ENCODE data around the gene SCN8A. TPM values are rescaled to one million over a fixed set of nuclear protein-coding genes. Genes with fewer than 3 reads are reported as not detected.

SCN8A gene
- polyA plus RNA-seq, 5 donors, result 1.1 to 1.4 (median 1.4) TPM

DNA sequence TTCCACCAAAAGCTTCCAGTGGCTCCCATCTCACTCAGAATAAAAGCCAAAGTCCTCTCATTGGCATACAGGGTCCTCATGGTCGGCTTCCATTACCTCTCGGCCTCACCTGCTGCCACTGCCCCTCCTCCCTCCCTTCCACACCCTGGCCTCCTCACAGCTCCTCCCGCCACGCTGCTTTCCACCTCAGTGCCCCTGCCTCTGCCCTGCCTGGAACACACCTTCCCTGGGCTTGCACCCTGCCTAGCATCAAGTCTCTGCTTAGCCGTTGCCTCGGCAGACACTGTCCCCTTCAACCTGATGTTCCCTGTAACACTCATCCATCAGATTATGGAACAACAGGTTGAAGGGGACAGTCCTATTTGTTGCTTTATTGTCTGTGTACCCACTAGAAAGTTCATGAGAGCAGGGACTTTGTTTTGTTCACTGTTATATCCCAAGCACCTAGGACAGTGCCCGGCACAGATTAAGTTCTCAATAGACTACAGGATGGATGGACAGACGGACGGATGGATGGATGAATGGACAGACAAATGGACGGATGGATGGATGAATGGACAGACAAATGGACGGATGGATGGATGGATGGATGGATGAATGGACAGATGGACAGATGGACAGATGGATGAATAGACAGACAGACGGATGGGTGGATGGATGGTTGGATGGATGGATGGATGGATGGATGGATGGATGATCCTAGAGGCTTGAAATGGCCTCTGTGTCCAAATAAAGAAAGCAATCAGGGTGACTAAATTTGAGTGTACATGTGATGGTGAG is 242.6 kb downstream of the SCN8A start:
- DNase-seq, result no peak

DNA sequence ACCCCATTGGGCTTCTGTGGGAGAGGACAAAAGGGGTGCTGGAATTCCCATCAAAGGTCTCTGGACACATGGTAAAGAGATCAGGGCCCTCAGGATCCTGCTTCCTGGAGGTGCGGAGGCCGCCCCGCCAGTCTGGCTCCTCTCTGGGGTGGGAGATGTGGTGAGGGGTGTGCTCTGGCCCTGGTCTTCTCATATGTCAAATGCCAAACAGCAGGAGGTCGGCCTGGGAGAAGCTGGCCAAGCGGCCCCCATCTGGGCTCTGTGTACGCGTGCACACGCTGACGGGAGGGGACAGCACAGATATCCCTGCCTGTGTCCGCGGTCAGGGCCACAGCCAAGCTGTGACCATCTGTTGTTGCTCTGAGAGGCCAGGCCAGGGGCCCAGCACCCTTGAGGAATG is 243.4 kb downstream of the SCN8A start:
- DNase-seq, result no peak

DNA sequence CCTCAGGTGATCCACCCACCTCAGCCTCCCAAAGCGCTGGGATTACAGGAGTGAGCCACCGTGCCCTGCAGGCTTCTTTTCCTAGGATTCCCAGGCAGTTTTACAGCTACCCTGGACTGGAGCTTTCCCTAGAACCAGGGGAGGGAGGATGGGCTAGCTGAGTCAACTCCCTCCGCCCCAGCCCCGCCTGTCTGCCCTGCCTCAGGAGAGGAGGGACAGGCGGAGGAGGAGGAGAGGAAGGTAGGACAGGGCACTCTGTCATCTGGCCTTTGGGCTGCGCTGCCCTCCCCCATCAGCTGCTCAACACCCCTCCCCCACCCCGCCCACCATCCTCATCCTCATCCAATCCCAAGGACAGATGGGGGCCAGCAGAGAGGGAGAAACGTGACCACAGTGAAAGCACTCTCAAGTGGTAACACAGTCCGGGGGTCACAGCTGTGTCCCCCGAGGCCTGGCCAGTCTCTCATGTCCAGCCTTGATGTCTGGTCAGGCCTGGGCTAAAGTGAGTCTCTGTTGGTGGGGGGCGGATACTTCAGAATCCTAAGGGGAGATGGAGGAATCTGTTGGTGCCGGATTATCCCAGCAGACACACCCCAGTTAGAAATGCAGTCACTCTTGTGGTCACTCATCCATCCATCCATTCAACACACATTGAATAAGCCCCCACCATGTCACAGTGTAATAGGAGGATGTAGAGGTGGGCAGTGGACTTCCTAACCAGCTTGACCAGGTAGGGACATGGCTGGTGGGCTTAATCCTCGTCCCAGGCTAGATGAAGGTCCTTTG is 245.2 kb downstream of the SCN8A start:
- DNase-seq, result no peak

DNA sequence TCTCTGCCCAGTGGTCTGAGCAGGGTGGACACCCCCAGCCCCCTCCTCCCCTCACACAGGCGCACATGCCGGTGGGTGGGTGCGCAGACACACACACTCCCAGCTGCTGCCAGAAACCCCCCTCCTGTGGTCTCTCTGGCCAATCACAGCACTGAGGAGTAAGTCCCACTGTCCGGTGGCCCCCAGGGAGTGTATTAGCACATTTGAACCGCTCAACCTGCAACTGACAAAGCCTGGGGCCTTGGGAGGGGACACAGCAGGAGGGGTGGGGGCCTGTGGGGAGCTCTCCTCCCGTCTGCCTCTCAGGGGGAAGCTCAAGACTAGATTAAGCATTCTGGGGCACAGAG is 245.8 kb downstream of the SCN8A start:
- DNase-seq, result no peak

DNA sequence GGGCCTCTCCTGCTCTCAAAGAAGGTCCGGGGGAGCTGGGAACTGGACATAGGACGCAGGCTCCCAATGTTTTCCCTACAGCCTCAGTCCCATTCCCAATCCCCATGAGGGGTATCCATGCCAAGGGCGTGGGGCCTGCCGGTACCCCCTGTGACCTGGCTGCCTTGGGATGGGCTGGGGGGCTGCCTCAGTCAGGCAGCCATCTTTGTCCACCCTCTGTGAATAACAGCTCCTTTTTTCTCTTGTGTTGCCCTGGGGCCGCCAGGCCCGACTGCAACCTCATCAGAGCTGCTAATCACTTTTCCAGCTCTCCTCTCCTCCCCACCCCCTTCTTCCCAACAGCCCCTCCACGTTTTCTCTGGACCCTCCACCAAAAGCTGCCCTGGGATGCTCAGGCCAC is 246.3 kb downstream of the SCN8A start:
- no peak for DNase-seq

DNA sequence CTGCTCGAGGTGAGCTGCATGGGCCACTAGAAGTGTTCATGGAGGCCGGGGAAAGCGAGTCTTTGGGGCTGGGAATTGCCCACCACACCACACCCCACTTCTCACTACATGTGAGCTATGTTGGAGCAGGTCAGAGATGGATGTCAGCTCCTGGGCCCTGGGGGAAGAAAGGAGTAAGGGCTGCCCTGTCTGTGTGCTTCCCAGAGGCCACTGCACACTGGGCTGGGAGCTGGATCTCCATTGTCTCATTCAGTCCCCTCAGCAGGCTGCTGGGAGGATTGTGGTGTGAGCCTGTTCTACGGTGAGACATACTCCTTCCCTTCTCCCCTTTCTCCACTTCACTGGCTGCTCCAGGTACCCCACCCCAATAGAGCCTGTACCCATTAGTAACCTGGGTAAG is 247.0 kb downstream of the SCN8A start:
- DNase-seq, result no peak

DNA sequence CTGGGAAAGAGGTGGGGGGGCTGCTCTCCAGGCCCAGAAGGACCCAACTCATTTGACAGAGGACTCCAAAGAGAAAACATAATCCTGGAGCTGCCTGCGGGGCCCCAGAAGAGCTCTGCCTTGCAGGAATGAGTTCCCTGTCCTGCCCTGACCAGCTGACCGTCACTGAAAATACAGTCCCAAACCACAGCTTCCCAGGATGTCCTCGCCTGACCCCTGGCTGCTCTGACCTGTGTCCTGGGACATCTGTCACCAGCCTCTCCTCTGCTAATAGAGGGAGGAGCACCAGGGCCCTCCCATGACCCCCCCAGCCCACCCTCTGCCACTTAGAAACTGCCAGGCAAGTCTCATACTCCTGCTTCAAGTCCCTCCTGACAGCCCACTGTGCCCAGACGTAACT is 247.7 kb downstream of the SCN8A start:
- DNase-seq, result no peak

DNA sequence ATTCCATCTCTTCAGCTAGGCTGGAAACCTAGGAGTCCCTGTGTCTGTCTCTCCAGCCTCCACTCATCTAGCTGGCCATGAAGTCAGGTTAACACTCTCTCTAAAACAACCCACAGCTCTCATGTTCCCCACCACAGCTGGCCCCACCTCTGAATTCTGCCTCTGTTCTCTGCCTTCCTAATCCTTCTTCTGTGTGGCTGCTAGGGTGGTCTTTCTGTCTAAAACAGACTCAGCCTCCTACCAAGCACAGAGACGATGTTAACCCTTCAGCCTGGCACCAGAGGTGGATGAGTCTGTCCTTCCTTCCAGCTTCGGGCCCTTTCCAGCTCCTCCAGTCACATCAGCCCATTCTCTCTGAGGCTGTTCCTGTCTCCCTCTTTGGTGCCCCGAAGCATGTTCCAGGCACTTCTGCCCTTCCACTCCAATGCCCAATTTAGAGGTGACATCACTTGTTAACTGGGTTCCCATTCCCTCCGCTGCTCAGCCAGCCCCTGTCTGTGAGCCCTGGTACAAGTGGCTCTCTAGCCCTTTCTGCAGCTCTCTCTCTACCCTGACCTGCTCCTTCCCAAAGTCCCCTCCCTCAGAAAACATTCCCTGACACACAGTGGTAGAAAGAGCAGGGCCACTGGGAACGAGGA is 248.4 kb downstream of the SCN8A start:
- DNase-seq, result no peak

DNA sequence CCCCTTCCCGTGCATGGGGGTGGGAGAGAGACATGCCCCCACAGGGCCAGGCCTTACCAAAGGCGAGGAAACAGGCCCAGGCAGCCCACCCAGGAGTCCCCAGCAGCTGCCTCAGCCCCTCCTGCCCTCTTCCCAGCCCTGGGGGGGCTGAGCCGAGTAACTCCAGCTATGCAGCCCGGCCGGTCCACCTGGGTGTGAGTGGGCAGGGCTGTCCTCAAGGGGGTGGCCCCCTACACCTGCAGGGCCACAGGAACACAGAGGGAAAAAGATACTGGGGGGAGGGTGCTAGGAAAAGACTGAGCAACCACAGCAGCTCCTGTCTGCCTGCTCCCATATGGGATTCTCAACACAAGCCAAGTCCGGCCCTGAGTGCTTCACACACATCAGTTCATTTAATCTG is 249.9 kb downstream of the SCN8A start:
- DNase-seq, result no peak

DNA sequence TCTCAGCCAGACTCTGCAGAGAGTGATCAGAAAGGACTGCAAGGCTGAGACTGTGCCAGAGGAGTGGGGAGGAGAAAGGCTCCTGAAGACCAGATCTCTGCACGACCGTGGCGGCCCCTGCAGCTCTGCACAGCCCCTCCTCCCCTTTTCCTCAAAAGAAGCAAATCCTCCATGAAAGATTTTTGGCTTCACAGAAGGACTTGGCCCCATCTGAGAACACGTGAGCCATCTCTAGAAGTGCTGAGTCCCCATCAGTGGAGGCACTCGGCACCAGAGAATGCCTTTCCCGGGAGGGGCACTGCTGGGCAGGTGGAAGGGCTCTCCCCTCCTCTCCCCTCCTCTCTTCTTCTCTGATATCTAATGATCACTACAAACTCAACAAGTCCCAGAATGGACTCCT is 250.7 kb downstream of the SCN8A start:
- no peak for DNase-seq

DNA sequence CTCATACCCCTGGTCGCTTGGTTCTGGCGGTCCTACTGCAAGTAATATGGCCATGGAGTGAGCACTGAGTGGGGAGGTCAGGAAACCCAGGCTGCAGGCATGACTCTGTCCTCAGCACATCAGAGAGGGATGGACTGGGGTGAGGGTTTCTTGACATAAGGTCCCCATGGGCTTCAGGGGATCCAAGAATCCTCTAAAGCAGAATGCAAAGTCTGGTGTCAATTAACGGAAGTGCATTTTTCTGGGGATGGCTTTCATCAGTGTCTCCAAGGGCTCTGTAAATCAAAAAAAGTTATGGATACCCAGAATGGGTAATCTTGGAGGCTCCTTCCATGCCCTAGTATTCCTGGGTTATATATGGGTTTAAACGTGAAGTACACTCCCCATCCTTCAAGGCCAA is 253.8 kb downstream of the SCN8A start:
- DNase-seq, result no peak

DNA sequence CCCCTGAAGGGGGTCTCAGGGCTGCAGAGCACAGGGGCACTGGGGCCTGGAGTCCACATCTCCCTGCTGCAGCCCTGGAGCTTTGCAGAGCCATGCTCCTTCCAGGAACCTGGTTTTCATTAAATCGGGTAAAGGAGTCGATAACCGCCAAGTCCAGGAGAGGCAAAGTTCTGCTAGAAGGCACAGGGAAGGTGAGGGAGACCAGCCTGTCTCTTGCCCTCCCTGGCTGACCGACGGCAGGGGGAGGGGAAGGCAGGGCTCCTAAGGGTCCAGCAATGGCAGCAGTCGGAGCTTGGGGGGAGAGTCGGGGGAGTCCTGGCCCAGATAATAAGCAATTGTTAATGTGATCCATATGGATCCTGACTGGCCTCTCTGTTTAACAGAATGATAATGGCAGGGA is 254.4 kb downstream of the SCN8A start:
- DNase-seq, result no peak

DNA sequence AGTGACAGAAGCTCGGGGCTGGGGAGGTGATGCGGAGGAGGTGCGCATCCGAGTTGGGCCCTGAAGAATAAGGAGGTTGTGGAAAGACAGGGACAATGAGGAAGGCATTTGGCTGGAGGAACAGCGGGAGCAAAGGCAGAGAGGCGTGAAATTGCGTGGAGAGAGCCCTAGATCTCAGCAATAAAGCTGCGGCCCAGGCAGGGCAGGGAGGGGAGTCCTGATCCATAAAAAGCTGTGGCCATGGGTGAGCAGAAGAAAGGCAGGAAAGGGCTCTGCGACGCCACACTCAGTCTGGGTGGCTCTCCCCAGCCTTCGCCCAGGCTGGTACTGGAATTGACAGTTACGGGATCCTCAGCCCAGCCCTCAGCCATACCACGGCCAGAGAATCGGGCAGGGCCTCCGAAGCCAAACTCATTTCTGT is 255.2 kb downstream of the SCN8A start:
- DNase-seq, result no peak

DNA sequence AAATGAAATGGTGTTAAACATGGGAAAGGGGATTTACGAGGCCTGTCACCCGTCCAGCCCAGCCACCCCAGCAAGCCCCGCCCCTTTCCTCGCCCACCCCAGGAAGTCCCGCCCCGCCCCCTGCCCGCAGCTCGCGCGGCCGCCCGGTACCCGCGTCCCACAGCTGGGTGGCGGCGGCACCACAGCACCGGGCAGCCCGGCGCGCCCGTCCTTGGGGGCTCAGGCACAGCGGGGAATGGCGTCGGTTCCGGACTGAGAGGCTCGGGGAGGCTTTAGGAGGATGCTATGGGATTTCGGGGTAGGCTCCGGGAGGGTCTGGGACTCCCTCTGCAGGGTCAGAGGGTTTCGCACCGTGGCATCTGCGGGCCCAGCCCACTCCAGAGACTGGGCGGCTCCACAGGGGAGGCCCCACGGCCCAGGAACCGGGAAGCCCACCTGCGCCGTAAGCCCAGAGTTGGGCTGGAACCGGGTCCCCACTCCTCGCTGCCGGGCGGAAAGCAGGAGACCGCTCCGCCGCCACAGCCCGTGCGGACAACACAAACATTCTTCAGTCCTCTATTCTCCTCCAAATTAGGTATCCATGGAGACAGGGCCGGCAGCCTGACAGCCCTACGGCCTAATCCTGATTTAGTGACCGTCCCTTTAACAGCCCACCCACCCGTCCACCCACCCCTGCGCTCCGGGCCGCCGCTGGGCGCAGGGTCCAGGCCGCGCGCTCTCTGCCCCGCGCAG is 256.0 kb downstream of the SCN8A start:
- DNase-seq, result peak in 1 of 2 donors; percentile 48

DNA sequence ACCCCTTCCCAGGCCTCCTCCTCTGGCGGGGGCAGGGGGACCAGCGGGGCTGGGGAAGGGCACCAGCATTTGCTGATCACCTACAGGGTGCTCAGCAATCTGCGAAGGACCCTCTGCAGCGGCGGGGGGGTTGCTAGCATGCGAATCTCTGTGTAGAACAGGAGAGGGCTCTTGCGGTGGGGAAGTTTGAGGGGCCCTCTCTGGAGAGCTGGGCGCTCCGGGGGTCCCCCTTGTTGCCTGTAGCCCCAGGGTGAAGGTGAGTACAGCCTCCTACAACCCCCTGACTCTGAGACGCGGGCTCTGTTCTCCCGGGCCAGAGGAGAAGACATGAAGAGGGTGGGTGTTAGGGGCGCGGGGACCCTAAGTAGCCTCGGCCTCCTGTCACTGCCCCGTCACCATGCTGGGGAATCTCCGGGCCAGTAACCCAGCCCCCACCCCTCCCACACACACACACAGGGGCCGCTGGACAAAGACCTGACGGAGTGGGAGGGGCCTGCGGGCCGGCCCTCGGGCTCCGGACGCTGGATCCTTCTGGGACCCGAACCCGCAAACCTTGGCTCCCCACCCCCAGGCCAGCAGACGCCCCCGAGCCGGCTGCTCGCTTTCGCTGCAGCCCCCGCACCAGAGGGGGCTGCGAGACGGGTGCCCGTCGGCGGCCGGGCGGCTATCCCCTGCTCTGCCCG is 256.8 kb downstream of the SCN8A start:
- no peak for DNase-seq

DNA sequence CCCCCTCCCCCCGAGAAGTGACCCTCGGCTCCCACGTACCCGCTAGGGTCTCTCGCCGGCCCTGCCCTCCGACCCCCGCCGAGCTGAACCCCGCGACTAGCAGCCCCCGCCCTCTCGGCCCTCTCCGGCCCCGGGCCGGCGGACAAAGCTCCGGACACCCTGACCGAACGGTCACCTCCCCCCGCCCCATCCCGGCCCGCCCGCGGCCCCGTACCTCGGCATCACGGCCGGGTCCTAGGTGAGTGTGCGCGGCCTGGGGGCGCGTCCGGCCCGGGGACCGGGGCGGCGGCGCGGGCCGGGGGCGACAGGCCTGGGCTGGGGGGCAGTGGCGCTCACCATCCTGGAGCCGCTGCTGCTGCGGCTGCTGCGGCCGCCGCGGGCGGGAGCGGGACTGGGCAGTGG is 257.3 kb downstream of the SCN8A start, which contains the start of gene FIGNL2:
Gene FIGNL2 (minus strand): TSS at position 393 of the 402 bp plus-strand sequence. CDS start 26,305 bp downstream, outside the sequence.
- DNase-seq, result no peak

DNA sequence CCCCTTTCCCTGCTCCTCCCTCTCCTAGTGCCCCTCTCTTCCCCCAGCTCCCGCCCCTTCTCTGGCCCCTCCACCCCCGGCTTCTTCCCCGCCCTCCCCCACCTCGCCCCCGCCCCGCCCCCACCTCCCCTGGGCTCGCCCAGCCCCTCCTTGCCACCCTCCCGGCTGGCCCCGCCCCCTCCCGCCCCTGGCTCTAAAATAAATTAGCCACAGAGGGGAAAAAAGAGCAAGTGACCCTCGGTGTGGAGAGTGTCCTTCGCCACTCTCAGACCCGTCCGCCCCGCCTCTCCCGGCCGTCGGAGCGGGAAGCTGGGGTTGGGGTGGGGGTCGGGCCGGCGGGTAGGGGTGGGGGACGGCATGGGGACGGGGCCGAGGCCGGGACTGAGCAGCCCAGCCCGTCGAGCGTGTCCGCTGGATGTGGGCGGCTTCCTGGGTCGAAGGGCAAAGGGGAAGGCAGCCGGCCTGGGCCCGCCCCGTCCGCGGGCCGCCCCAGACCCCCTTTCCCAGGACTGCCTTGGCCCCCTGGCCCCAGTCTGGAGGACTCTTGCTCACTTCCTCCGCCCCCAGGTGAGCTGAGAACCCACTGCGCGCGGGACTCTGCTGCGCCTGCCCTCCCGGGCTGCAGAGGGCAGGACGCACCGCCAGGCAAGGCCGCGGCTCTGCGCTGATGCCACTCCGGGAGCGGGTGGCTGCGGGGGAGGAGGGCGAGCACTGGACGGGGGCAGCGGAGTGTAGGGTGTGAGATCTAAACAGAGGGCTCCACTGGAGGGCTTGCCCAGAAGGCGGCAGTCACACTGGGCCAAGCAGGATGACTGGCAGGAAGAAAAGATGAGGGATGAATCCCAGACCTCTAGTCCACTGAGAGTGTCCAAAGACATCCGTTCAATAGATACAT is 258.1 kb downstream of the SCN8A start:
- DNase-seq, result peak in 1 of 2 donors; percentile 21

DNA sequence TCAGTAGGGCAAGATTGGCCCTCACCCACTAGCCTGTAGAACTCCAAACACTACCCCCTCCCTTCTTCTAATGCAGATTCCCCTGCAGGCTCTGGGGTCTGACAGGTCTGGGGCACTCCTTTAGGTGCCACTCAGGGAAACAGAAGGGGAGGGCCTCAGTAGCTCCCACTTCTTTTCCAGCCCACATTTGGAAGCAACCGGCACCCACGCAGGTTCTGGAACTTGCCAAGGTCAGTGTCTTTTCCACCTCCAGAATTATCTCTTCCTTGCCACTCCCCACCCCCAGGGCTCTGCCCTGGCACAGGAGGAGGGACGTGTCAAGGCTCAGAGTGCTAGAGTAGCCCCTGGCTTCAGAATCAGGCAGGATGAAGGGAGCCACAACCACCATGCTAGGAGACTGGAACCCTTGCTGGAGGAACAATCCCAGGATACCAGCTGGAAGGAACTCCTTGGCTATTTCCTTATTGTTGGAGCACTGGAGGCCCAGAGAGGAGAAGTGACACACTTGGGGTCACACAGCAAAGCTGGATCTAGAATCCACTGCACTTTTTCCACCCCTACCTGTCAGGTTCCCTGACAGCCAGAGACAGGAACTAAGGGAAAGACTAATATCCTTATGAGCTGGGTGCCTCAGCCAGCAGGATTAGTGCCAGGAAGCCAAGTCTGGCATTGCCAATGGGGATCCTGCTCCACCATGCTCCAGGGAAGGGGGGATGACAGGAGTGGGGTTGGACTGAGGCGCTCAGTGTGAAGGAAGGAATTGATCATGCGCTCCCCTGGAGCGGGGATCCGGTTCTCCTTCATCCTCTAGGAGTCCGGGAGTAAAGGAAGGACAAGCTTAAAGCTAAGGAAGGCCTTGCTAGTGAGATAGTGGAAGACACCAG is 259.3 kb downstream of the SCN8A start:
- no peak for DNase-seq

DNA sequence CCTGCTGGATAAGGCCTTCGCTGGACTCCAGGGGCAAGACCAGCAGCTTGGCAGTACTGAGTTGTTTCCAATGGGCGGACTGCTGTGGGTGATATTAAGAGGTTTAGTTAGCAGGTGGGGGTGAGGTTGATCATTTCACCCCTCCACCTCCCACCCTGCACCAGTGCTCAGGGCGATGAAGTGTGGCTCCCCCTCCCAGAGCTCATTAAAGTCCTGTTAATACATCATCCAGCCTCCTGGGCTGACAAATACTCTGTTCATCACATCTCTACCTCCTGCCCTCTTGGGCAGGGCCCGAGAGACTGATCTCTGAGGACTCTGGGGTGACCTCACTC is 259.9 kb downstream of the SCN8A start:
- no peak for DNase-seq

All from right lung (tissue), 5 donors.